HUES48 (cell line): ENCODE data around the gene FGD5.

Experiments
- H3K27ac ChIP-seq: one replicate; pipeline ENCODE4 v1.7.0; 2013; ENCODE audit warnings: low read depth, low read length, inconsistent platforms
- H3K27me3 ChIP-seq: 2 replicates; pipeline ENCODE4 v1.6.1; 2013; ENCODE audit warnings: mild to moderate bottlenecking, low read length; ENCODE audit not compliant: control insufficient read depth, insufficient read depth
- H3K36me3 ChIP-seq: 2 replicates; pipeline ENCODE4 v1.6.1; 2013; ENCODE audit warnings: low read length; ENCODE audit not compliant: control insufficient read depth, insufficient read depth
- H3K4me1 ChIP-seq: 2 replicates; pipeline ENCODE4 v1.6.1; 2013; ENCODE audit warnings: mild to moderate bottlenecking, low read length; ENCODE audit not compliant: control insufficient read depth, insufficient read depth
- H3K4me3 ChIP-seq: 2 replicates; pipeline ENCODE4 v1.5.1; 2013; ENCODE audit warnings: mild to moderate bottlenecking, low read depth, low read length
- H3K9ac ChIP-seq: 2 replicates; pipeline ENCODE4 v1.6.1; 2013; ENCODE audit warnings: mild to moderate bottlenecking, low read depth, low read length, moderate library complexity
- H3K9me3 ChIP-seq: 2 replicates; pipeline ENCODE4 v1.6.1; 2013; ENCODE audit warnings: low read length; ENCODE audit not compliant: control insufficient read depth, insufficient read depth

FGD5 gene

GRCh38 chr3:14926592-14926991 is 107.8 kb downstream of the FGD5 start:
- no peaks in the 10 kb centered on the region for H3K9me3 ChIP-seq
- no peak overlapping the region for H3K9ac ChIP-seq
- H3K27ac ChIP-seq, result no peak overlapping the region
- H3K36me3 ChIP-seq, result no peaks in the 10 kb centered on the region
- no peaks in the 10 kb centered on the region for H3K27me3 ChIP-seq
- H3K4me3 ChIP-seq, result no peak overlapping the region
- H3K4me1 ChIP-seq, result no peaks in the 10 kb centered on the region

DNA sequence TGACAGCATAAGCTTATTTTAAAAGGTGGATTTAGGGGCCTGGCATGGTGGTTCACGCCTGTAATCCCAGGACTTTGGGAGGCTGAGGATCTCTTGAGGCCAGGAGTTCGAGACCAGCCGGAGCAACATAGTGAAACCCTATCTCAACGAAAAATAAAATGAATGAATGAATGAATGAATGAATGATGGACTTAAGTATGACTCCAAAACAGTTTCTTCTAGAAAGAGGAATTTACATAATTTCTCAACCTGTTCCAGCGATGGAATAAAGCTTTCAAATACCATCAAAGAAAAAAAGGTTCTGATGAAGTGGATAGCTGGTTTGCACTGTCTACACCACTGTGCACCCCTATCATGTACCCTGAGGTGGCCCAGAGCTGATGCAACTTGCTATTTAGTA is 108.5 kb downstream of the FGD5 start:
- Histone ChIP-seq H3K9me3 (no peaks in the 10 kb centered on the region), H3K4me3 (no peak overlapping the region), H3K36me3 (no peaks in the 10 kb centered on the region), H3K27me3 (no peaks in the 10 kb centered on the region), H3K27ac (no peak overlapping the region), H3K4me1 (no peaks in the 10 kb centered on the region), H3K9ac (no peak overlapping the region)

DNA sequence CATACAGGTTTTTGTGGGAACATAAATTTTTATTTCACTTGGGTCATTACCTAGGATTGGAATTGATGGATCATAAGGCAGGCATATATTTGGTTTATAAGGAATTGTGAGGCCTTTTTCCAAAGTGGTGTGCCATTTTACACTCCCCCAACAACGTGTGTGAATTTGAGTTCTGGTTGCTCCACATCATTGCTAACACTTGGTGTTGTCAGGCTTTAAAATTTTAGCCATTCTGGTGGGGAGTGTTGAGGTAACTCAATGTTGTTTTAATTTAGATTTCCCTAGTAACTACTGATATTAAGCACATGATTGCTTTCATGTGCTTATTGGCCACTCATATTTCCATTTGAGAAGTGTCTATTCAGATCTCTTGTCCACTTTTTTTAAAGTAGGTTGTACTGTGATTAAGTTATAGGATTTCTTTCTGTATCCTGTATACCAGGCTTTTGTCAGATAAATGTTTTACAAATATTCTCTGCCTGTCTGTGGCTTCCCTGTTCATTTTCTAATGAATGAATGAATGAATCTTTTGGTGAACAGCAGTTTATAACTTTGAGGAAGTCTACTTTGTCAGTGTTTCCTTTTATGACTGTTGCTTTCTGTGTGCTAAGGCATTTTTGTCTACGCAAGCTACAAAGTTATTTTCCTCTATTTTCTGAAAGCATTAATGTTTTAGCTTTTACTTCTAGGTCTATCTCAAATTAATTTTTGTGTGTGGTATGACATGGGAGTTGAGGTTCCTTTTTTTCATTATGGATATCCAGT is 110.7 kb downstream of the FGD5 start:
- Histone ChIP-seq H3K36me3 (no peaks in the 10 kb centered on the region), H3K4me3 (no peak overlapping the region), H3K4me1 (no peaks in the 10 kb centered on the region), H3K9ac (no peak overlapping the region), H3K9me3 (no peaks in the 10 kb centered on the region), H3K27me3 (no peaks in the 10 kb centered on the region), H3K27ac (no peak overlapping the region)

DNA sequence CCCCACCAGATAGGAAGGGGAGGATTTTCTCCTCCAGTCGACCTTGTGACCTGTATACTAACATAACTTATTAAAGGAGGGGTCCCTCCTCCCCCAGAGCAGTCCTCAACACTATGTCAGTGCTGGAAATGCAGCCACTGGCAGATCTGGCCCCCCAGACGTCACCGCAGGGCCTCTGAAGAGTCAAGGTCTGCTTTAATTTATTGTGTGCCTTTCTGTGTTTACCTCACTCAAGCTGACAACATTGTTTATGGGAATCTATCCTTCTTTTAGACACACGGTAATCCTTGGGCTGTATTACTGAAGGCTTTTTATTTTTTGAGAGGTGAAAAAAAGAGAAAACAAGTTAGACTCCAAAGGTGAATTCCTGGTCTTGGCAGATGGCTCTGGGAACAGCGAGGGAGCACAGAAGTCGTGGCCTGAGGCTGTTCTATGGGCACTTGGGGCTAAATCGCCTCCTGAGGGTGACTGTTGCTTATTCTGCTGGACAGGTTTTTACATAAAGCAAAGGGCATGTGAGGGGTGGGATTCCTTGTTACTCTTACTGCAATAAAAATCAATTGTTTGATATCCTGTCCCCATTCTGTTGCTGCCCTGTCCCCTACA is 115.2 kb downstream of the FGD5 start:
- Histone ChIP-seq H3K27ac (no peak overlapping the region), H3K4me1 (no peaks in the 10 kb centered on the region), H3K4me3 (no peak overlapping the region), H3K9me3 (no peaks in the 10 kb centered on the region), H3K9ac (no peak overlapping the region), H3K27me3 (no peaks in the 10 kb centered on the region), H3K36me3 (no peaks in the 10 kb centered on the region)

DNA sequence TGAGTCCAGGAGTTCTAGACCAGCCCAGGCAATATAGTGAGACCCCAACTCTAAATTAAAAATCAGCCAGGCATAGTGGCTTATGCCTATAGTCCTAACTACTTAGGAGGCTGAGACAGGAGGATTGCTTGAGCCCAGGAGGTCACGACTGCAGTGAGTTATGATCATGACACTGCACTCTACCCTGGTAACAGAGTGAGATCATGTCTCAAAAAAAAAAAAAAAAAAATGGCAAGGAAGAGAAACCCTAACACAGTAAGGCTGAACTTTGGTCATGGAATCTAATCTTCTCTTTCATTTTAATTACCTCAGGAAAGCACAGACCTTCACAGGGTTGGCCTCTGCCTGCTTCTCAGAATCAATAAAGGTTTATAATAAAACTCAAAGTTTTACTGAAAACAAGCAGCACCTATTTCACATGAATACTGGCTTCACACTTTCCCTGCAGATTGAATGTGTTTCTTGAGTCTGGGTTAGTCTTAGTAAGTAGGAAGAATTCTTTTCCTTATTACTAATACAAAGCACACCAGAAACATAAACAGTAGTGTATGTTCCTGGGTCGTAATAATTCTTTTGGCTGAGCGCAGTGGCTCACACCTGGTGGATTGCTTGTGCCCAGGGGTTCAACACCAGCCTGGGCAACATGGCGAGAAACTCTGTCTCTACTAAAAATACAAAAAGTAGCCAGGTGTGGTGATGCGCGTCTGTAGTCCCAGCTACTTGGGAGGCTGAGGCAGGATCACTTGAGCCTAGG is 117.0 kb downstream of the FGD5 start:
- Histone ChIP-seq H3K9me3 (no peaks in the 10 kb centered on the region), H3K4me1 (no peaks in the 10 kb centered on the region), H3K36me3 (no peaks in the 10 kb centered on the region)

GRCh38 chr3:14938954-14939353 is 120.2 kb downstream of the FGD5 start:
- Histone ChIP-seq H3K27ac (no peak overlapping the region), H3K36me3 (peaks cover 8% of the 10 kb centered on the region), H3K4me3 (no peak overlapping the region), H3K9me3 (no peaks in the 10 kb centered on the region), H3K9ac (no peak overlapping the region), H3K27me3 (no peaks in the 10 kb centered on the region), H3K4me1 (no peaks in the 10 kb centered on the region)

More for the DNA sequence above, 117.0 kb downstream of the FGD5 start:
- Histone ChIP-seq H3K9ac (no peak overlapping the region), H3K27me3 (no peaks in the 10 kb centered on the region), H3K27ac (no peak overlapping the region), H3K4me3 (no peak overlapping the region)

DNA sequence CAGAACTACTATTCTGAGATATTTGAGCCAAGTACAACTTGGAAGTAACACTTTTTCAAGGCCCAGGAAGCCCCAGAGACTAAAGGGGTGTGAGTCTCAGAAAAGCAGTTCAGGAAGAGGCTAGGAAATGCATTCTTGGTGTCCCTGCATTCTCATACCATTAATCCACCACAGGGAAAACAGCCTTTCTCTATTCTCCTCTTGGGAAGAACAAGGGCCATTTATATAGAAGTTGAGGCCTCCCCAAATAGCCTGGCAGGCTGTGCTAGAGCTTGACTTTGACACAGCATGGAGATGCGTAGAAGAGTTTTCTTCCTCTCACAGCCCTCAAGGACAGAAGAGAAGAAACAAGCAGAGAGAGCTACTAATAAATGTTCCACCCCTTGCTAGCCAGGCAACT is 123.1 kb downstream of the FGD5 start:
- no peak overlapping the region for H3K27ac ChIP-seq
- 0 out of 2 replicates have a peak, but pooled peaks cover 3% of the 10 kb centered on the region for H3K4me1 ChIP-seq
- H3K4me3 ChIP-seq, result no peak overlapping the region
- H3K9me3 ChIP-seq, result no peaks in the 10 kb centered on the region
- peaks cover 28% of the 10 kb centered on the region for H3K36me3 ChIP-seq
- no peaks in the 10 kb centered on the region for H3K27me3 ChIP-seq
- H3K9ac ChIP-seq, result no peak overlapping the region

DNA sequence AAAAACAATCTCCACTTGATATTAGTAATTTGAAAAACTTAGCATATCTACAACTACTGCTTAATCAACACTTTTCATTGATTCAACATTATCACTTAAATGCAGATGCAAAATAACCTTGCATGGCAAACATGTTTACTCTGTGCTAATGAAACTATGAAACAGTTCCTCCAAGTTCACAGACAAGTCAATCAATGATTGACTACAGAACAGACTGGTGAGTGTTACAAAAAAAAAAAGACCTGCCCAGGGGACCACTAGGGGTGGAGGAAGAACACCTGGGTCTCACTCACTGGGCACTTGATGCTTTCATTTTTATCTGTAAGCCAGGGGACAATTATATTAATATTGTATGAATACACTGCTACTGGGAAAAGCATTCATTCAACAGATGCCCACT is 124.3 kb downstream of the FGD5 start:
- Histone ChIP-seq H3K4me3 (no peak overlapping the region), H3K9ac (no peak overlapping the region), H3K27ac (no peak overlapping the region)

GRCh38 chr3:14946236-14946635 is 127.5 kb downstream of the FGD5 start:
- Histone ChIP-seq H3K36me3 (peaks cover 43% of the 10 kb centered on the region), H3K27ac (no peak overlapping the region), H3K9ac (peak overlapping the region; percentile 94), H3K4me3 (peak overlapping the region; percentile 97), H3K27me3 (no peaks in the 10 kb centered on the region), H3K9me3 (no peaks in the 10 kb centered on the region), H3K4me1 (peaks cover 11% of the 10 kb centered on the region)

More for the DNA sequence above, 124.3 kb downstream of the FGD5 start:
- Histone ChIP-seq H3K36me3 (peaks cover 28% of the 10 kb centered on the region), H3K9me3 (no peaks in the 10 kb centered on the region), H3K4me1 (0 out of 2 replicates have a peak, but pooled peaks cover 3% of the 10 kb centered on the region), H3K27me3 (no peaks in the 10 kb centered on the region)

DNA sequence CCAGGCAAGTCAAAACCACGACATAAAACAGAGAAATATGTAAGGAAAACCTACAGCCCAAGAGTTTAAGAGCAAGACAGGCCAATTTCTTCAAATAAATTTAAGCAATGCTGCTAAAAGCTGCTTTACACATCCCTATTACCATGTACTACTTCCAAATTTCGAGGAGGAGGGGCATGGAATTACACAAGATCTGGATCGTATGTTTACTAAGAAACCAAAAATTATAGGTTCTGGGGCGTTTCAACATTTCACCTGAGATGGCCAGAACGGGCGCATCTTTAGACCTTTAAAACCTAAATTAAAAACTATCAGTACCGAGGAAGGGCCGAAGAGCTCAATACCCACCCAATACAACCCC is 128.0 kb downstream of the FGD5 start:
- peaks cover 43% of the 10 kb centered on the region for H3K36me3 ChIP-seq
- no peaks in the 10 kb centered on the region for H3K27me3 ChIP-seq
- peak overlapping the region; percentile 94 for H3K9ac ChIP-seq
- H3K27ac ChIP-seq, result peak overlapping the region; percentile 100
- no peaks in the 10 kb centered on the region for H3K9me3 ChIP-seq
- H3K4me3 ChIP-seq, result peak overlapping the region; percentile 97
- H3K4me1 ChIP-seq, result peaks cover 11% of the 10 kb centered on the region
